Skeletal muscle cell (primary cell): ENCODE data around the gene CYP19A1.
"Not testable (repeated sequence)": the region's sequence is repeated elsewhere in the genome, so short reads cannot be mapped to it uniquely, and the experiment has no call there.

Experiments used
- DNase-seq: peaks from one replicate; pipeline ENCODE4 v3.0.0-alpha.2; 2010; ENCODE audit warnings: low read depth
- H3K4me3 ChIP-seq: 2 replicates; pipeline ENCODE4 v1.5.1; 2011; ENCODE audit warnings: low read depth, mild to moderate bottlenecking, control low read depth, low read length, moderate library complexity

Gene CYP19A1

DNA sequence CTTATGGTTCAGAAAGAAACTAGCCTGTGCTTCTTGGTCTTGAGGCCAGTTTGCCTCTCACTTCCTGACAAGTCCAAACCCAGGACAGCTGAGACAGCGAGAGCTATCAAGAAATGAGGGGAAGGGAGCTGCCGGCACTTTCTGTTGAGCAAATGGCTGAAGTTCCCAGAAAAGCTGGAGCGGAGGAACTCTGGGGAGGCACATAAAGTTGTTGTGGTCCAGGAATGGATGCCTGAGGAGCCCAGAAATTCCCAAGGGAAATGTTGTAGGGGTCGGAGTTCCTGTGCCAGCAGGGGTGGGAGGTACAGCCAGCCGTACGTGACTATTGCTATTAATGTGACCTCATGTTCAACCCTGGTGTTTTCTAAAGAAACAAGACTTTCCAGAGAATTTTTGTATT is 144.9 kb downstream of the CYP19A1 start:
- H3K4me3 ChIP-seq, result no peak overlapping the region
- DNase-seq, result peak; percentile 54

GRCh38 chr15:51192521-51193280 is 145.7 kb downstream of the CYP19A1 start:
- peak; percentile 57 for DNase-seq
- H3K4me3 ChIP-seq, result no peak overlapping the region

- DNase-seq, result no peak
These were observed 146.6 kb downstream of the CYP19A1 start for GRCh38 chr15:51191766-51192165.

DNA sequence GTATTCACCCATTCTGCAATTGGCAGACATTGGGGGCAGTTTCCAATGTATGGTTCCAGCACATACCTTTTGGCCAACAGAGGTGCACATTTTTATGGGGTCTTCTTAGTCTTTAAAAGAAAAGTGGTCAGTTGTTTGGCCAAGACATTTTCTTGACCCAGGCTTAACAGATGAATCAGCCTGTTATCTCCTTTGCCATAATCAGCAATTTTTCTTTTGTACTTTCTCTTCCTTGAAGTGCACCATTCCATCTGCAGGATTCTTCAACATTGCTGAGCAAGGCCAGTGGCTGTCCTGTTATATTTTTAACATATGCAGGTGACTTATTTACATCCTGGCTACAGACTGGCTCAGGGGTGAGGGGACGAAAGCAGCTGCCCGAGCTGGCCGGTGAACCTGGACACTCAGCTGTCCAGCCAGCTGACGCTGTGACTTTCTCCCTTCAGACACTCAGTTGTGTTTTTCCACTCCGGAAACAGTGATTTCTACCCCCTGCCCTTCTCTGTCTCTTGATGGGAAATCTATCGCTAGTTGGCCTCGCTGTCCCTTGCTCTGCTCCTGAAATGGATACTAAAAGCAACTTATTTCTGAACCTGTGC is 147.2 kb downstream of the CYP19A1 start:
- no peak for DNase-seq
- H3K4me3 ChIP-seq, result no peak overlapping the region

More at GRCh38 chr15:51191766-51192165, 146.6 kb downstream of the CYP19A1 start:
- no peak overlapping the region for H3K4me3 ChIP-seq

DNA sequence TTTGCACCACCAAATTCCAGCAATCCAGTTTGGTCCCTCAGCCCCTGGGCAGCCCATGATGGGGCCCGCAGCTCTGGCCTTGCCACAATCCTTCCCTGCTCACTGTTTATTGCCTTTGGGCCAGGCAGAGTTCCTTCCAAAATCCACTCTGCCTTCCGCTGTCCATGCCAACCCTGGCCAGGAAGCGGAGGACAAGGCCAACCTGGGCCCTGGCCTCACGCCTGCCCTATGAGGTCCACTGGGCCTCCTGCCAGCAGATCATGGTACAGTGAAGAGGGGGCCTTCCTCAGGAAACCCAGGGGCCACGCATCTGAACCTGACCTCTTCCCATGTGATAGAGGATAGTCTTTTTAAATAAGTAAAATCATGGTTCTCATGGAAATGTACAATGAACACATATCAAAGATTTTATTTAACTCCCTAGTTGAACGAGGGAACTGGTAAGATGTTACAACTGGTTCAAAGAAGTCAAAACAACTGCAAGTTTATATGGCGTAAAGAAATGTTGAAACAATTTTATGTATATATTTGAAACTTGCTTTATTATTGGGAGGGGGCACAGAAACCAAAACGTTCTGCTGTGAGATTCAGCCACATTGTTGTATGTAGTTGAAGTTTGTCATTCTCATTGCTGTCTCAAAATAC is 147.8 kb downstream of the CYP19A1 start:
- no peak overlapping the region for H3K4me3 ChIP-seq
- no peak for DNase-seq

GRCh38 chr15:51189669-51190385 is 148.6 kb downstream of the CYP19A1 start:
- no peak overlapping the region for H3K4me3 ChIP-seq
- no peak for DNase-seq

DNA sequence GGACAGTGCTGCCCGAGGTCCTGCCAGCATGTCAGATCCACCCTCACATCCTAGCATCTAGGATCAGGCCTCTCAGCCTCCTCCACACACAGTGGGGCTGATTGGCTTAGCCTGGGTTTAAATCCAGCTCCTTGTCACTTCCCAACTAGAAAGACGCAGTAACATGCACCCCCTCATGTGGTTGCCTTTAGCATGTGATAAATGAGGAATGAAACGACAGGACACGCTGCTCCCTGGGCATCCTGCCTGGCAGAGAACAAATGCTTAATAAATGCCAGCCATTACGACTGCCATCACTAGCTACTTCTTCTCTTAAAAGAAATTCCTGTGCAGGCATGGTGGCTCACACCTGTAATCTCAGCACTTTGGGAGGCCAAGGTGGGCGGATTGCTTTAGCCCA is 149.6 kb downstream of the CYP19A1 start:
- not testable (repeated sequence) for DNase-seq, H3K4me3 ChIP-seq

GRCh38 chr15:51186891-51187290 is 151.5 kb downstream of the CYP19A1 start:
- H3K4me3 ChIP-seq, result no peak overlapping the region
- DNase-seq, result no peak

DNA sequence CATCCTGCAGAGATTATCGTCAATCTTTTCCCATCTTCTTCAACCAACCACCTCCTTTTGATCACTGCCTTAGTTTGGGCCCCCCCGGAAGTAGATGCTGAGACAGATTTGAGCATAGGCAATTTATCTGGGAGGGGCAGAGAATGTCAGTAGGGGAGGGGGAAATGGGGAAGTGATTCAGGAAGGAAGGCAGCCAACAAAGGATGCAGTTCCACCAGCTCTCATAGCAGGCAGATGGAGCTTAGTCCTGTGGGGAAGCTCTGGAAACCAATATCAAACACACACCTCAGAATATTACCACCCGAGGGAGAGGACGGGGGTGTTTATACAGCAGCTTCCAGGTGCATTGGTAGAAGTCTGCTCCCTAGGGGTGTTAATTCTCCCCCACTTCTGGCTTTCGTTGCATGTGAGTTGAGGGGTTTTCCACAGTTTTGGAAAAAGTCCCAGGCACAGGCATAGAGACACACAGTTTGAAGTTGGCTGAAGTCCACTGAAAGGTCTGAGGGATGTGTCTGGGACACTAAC is 152.2 kb downstream of the CYP19A1 start:
- DNase-seq, result no peak
- no peak overlapping the region for H3K4me3 ChIP-seq

GRCh38 chr15:51185213-51186159 is 152.9 kb downstream of the CYP19A1 start:
- no peak for DNase-seq
- no peak overlapping the region for H3K4me3 ChIP-seq

DNA sequence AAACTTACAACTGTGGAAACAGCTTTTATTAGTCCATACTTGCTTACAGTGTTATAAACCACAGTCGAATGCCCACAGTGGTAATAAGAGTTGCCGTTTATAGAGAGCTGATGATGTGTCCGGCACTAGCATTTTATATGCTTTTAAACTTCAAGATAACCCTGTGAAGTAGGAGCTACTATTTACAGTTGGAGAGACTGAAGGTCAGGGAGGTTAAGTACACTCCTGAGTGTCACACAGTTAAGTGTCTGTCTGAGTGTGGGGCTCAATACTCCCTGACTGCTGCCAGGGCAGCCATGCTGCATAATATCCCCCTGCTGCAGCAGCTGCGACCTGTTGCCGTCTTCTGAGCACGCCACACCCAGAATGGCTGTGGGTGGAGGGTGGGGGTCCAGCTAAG is 153.8 kb downstream of the CYP19A1 start:
- H3K4me3 ChIP-seq, result no peak overlapping the region

GRCh38 chr15:51183076-51183475 is 155.3 kb downstream of the CYP19A1 start:
- no peak overlapping the region for H3K4me3 ChIP-seq
- no peak for DNase-seq

More for the DNA sequence above, 153.8 kb downstream of the CYP19A1 start:
- DNase-seq, result no peak

DNA sequence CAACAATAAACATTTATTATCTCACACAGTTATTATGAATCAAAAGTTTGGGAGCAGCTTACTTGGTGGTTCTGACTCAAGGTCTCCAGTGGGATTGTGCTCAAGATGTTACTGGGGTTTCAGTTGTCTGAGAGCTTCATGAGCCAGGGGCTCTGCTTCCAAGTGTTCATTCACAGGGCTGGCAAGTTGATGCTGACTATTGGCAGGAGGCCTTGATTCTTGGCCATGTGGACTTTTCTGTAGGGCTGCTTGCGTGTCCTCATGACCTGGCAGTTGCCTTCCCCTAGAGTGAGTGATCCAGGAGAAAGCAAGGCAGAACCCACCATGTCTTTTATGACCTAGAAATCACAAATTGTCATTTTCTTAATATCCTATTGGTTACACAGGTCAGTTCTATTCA is 156.5 kb downstream of the CYP19A1 start:
- DNase-seq, result no peak
- H3K4me3 ChIP-seq, result no peak overlapping the region

GRCh38 chr15:51181221-51181620 is 157.2 kb downstream of the CYP19A1 start:
- no peak overlapping the region for H3K4me3 ChIP-seq
- no peak for DNase-seq

- H3K4me3 ChIP-seq, result no peak overlapping the region
- DNase-seq, result no peak
These were observed 157.9 kb downstream of the CYP19A1 start for GRCh38 chr15:51180534-51180933.

DNA sequence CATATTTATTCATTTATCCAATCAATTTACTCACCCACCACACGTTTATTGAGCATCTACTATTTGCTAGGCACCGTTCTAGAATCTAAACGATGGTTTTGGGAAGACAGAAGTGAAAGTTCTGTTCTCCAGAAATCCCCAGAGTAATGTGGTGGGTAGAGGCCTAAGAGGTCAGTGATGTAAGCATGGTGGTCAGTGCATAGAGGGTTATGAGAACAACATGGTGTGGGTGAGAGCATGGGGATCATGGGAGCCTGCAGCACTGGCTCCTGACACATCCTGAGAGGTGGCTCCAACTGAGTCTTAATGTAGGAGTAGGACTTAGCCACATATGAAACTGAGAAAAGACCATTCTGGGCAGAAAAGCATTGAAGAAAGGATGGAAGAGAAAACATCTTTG is 158.4 kb downstream of the CYP19A1 start:
- H3K4me3 ChIP-seq, result no peak overlapping the region
- DNase-seq, result no peak

GRCh38 chr15:51172193-51172592 is 166.2 kb downstream of the CYP19A1 start:
- DNase-seq, result peak; percentile 30
- no peak overlapping the region for H3K4me3 ChIP-seq

- DNase-seq, result no peak
- H3K4me3 ChIP-seq, result no peak overlapping the region
These were observed 166.8 kb downstream of the CYP19A1 start for GRCh38 chr15:51171634-51171932.
